GM23248 (cell line): ENCODE measurements around the gene RAE1.

Experiments used
- EZH2 ChIP-seq: fragments of 200-600 bp; sonication (generic); IDR thresholded peaks from 2 replicates; pipeline ENCODE4 v1.6.1; 2018; ENCODE audit warnings: antibody characterized with exemption, mild to moderate bottlenecking; ENCODE audit not compliant: insufficient read depth, poor library complexity, severe bottlenecking
- EZH2phosphoT487 ChIP-seq: fragments of 200-600 bp; sonication (generic); IDR thresholded peaks from 2 replicates; pipeline ENCODE4 v1.6.1; 2018; ENCODE audit warnings: antibody characterized with exemption, moderate library complexity, mild to moderate bottlenecking, low read depth; ENCODE audit not compliant: insufficient read depth

DNA sequence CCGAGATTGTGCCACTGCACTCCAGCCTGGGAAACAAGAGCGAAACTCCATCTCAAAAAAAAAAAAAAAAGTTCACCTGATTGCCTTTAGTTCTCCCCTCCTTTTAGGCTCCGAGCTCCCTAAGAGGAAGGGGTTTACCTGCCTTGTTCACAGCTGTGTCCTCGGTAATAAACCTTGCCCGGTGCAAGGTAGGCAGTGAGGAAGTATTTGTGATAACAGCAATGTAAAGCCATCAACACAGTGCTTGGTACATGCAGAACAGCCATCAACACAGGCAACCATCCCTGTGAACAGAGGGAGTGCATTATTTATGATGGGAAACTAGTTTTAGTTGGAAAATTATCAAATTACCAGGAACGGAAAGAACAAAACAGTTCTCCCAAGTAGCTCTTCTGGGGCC is 23.2 kb upstream of the RAE1 start:
- TF ChIP-seq EZH2 (no peak), EZH2phosphoT487 (no peak)
